NB4 (cell line): ENCODE measurements around the gene STRA6.

Source experiments
- CTCF ChIP-seq: IDR thresholded peaks from one replicate; pipeline ENCODE4 v1.5.1; 2012; ENCODE audit warnings: low read depth, low read length
- POLR2A ChIP-seq: IDR thresholded peaks from 2 replicates; pipeline ENCODE4 v1.6.1; 2011; ENCODE audit warnings: mild to moderate bottlenecking; ENCODE audit not compliant: insufficient read length; ENCODE audit errors: extremely low read depth

GRCh38 chr15:74144153-74144775 lies 58.3 kb downstream of the STRA6 start:
- peak; percentile 16 for TF ChIP-seq CTCF
- no peak for TF ChIP-seq POLR2A
